Amniotic epithelial cell (primary cell): ENCODE data around the gene TLE5.
"Not testable (repeated sequence)": the region's sequence is repeated elsewhere in the genome, so short reads cannot be mapped to it uniquely, and the experiment has no call there.

Experiments used
- DNase-seq: peaks from one replicate; pipeline ENCODE4 v3.0.0-alpha.2; 2010; ENCODE audit warnings: low read depth

TLE5 gene

DNA sequence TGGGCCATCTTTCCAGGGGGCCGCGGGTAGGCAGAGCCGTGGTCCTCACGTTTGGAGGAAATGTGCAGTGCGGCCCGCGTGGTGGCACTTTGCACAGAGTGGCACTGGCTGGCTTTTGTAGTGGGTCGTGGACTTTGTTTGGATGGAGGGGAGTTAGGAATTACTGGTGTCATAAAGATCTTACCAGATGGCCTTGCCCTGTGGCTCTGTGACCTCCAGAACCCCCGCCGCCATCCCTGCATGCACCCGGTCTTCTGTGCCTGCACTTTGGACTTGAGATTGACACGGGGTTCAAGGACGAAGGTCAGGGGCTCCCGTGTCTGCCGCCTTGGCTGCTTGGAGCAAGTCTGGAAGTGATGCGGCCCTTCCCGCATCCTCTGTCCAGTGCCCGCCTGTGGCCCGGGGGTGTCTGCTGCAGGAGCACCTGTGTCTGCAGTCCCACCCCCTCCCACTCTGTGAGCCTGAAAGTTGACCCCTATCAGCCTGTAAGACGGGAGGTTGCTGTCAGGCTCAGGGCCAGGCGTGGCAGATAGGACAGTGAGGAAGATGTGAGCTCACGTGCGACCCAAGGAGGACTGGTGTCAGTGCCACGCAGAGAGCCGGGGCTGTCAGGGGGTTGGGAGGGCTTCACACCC lies 34.1 kb upstream of the TLE5 start:
- DNase-seq, result no peak

DNA sequence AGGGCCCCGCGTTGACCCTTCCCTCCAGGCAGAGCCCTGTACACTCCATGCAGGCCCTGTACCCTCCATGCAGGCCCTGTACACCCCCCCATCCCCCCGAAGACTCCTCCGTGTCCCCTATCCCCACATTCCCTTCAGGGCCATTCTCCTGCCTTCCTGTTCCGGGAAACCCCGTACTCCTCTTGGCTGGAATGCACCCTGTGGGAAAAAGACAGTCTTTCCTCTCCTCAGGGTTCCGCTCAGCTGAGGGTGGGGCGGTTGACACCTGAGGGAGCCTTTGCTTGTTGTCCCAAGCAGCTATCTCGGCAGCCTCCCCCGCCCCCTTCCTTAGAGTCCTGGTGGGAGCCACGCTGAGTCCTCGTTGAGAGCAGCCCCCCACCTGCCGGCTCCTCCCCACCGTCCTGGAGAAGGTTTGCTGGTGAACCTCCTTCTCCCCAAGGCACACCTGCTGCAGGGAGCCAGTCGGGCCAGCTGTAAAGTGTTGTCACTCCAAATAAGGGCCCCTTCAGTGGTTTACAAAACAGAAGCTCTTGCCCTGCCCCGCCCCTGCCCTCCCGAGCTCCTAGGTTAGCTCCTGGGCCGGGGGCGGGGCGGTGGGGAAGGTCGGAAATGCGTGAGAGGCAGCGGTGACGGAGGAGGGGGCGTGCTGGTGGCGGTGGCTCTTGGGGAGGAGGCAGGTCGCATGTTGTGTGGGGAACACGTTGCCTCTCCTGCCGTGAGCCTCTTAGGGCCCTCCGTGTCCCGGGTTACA lies 33.3 kb upstream of the TLE5 start:
- no peak for DNase-seq

DNA sequence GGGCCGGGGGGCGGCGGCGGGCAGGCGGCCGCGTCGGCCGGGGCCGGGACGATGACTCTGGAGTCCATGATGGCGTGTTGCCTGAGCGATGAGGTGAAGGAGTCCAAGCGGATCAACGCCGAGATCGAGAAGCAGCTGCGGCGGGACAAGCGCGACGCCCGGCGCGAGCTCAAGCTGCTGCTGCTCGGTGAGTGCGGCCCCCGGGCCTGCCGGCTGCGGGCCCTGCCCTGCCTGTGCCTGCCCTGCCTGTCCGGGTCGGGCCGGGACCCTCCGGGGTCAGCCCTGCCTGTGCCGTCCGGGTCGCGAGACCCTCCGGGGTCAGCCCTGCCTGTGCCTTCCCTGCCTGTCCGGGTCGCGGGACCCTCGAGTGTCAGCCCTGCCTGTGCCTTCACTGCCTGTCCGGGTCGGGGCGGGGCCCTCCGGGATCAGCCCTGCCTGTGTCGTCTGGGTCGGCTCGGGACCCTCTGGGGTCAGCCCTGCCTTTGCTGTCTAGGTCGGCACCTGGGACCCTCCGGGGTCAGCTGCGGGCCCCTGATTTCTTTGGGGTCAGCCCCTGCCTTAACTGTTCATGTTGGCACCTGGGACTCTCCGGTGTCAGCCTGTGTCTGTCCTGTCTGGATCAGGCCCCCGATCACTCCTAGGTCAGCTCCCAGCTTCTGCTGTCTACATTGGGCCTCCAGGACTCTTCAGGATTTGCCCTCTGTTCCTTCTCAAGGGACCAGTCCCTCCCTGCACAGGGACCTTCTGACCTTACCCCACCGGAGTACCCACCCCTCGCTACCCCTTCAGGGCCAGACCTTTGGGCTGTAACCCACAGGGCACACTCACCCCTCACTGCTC lies 32.5 kb upstream of the TLE5 start:
- DNase-seq, result no peak

DNA sequence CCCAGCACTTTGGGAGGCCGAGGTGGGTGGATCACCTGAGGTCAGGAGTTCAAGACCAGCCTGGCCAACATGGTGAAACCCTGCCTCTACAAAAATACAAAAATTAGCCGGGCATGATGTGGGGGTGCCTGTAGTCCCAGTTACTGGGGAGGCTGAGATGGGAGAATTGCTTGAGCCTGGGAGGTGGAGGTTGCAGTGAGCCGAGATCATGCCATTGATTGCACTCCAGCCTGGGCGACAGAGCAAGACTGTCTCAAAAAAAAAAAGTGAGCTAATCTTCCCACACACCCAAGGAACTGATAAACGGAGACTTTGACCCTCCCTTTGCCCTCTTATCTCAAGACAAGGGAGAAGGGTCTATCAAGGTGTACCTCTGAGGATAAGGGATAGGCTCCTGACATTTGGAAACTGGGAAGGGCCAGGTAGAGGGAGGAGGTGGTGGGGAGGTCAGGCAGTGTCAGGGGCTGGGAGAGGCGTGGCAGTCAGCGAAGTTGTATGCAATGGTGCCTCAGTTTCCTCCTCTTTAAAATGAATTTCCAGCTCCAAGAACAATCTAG lies 27.1 kb upstream of the TLE5 start:
- DNase-seq, result not testable (repeated sequence)

DNA sequence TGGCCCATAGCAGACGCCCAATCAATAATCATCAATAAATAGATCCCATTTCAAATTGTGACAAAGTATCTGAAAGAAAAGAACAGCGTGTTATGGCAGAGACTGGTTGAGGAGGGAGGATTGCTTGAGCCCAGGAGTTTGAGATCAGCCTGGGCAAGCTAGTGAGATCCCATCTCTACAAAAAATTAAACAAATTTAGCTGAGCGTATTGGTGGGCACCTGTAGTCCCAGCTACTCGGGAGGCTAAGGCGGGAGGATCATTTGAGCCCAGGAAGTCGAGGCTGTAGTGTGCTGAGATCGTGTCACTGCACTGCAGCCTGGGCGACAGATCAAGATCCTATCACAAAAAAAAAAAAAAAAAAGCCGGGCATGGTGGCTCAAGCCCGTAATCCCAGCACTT lies 25.5 kb upstream of the TLE5 start:
- no peak for DNase-seq

DNA sequence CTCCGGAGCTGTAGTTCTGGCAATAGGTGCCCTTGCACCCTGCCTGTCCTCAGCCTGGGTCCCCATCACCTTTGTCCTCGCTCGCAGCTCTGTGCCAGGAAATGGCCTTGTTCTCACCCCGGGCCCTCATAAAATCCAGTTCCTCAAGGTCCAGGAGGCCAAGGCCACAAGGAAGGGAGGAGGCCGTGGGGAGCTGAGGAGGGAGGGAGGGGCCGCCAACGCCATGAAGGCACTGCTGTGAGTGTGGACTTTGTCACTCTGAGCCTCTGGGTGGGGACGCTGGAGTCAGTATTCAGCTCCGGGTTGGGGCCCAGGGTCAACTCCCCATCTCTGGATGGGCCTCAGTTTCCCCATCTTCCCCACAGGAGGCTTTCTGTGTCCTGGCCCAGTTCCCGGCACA lies 22.6 kb upstream of the TLE5 start:
- DNase-seq, result no peak

DNA sequence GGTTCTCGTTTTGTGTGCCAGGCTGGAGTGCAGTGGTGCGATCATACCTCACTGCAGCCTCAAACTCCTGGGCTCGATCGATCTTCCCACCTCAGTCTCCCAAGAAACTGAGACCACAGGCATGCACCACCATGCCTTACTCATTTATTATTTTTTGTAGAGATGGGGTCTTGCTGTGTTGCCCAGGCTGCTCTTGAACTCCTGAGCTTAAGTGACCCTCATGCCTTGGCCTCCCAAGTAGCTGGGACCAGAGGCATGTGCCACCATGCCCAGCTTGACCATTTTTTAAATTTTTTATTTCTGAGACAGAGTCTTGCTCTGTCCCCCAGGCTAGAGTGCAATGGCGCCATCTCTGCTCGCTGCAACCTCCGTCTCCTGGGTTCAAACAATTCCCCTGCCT lies 21.7 kb upstream of the TLE5 start:
- DNase-seq, result no peak

DNA sequence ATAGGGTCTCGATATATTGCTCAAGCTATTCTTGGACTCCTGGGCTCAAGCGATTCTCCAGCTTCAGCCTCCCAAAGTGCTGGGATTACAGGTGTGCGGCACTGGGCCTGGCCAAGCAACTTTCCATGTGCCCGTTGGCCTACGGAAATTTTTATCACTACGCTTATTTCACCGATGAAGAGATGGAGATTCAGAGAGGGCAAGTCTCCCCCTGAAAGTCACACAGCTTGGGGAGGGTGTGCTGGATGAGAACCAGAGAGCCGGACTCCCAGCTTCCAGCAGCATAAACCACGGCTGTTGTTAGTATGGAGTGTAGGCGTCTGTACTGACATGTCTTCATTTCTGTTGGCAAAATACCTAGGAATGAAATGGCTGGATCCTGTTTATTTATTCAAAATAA lies 20.0 kb upstream of the TLE5 start:
- DNase-seq, result no peak

DNA sequence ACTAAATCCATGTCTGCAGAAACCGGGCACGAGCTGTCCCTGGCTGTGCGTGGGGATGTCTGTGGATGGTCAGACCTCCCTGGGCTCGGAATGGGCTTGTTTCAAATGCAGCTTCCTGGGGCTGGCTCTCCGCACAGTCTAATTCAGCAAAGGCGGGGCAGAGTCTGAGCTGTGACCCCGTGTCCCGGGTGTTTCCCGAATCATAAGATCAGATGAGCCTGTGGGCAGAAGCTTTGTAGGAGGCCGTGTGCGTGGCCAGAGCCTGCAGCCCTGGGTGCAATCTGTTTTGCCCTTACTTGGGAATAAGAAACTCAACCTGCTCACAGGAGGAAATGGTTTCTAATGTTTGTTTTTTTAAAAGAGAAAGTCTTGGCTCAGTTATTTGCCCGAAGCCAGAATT lies 18.0 kb upstream of the TLE5 start:
- DNase-seq, result no peak

DNA sequence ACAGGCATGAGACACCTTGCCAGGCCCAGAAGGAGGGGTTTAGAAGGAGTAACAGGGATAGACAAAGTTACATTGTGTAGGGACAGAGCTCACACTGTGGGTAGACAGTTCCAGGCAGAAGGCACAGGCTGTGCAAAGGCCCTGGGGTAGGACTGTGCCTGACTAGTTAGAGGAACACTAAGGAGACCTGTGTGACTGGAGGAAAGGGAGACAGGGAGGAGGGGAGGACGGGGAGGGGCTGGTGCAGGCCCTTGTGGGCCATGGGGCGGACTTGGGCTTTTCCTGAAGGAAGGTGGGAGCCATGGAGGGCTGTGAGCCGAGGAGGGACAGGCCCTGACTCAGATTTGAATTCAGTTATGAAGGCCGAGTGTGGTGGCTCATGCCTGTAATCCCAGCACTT lies 17.3 kb upstream of the TLE5 start:
- DNase-seq, result no peak

DNA sequence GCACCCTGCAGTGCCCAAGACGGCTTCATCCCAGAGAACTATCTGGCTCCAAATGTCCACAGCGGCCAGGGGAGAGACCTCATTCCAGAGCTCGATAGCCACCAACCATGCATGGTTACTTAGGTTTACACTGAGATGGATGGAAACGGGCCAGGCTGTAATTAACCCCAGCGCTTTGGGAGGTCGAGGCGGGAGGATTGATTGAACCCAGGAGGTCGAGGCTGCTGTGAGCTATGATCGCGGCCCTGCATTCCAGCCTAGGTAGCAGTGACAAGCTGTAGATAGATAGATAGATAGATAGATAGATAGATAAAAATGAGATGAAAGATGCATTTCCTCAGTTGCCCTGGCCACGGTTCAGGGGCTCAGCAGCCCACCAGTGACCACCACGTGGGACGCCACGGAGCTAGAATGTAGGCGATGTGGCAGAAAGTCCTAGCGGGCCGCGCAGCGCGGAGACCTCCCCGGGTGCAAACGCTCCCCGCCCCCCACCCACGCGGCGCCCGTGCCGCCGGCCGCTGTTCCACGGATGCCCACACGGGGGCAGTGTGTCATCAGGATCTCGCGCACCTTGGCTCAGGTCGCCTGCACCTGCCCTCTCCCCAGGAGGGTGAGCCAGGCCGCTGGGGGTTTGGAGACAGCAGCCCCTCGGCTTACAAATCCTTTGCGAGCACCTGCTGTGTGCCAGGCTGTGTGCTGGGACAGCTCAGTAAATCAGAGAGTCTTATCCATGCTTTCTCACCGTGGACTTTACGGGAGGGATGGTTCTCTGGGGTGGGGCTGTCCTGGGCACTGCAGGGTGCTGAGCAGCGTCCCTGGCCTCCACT lies 13.5 kb upstream of the TLE5 start:
- DNase-seq, result no peak

DNA sequence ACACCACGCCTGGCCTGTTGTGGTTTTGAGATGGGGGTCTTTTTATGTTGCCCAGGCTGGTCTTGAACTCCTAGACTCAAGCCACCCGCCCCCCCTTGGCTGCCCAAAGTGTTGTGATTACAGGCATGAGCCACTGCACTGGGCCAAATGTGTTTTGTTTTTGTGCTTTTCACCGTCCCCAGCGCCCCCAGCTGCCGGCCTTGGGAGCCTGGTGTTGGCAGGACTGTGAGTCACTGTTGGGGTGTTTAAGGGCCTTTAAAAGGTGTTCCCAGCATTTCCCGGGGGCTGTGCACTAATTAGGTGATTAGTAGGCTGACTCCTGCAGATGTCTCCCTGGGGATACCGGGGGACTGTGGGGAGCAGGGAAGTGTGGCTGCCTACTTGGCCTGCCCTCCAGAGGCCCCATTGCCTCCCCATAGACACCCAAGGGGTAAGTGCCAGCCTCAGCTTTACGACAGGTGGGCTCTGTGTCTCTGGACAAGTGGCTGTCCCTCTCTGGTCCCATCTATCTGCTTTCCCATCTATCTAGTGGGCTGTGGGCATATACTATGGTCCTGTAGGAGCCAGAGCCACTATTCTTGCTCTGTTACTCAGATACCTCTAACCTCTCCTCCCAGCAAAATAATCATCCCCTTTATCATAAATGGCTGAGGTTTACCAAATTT lies 11.8 kb upstream of the TLE5 start:
- DNase-seq, result peak; percentile 48

DNA sequence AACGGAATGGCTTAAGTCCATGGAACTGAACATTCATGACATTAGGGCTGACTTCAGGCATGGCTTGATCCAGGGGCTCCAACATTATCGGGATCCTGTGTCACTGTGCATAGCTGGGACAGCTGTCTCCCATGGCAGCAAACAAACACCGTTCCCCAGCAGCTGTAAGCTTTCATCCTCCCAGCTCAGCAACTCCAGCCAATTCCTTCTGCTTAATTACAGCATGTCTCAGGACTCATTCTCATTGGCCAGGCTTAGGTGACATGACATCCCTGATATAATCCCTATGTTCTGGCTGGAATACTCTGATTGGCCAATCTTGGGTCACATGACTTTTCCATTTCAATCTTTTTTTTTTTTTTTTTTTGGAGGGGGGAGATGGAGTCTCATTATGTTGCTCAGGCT lies 10.9 kb upstream of the TLE5 start:
- DNase-seq, result peak; percentile 75

DNA sequence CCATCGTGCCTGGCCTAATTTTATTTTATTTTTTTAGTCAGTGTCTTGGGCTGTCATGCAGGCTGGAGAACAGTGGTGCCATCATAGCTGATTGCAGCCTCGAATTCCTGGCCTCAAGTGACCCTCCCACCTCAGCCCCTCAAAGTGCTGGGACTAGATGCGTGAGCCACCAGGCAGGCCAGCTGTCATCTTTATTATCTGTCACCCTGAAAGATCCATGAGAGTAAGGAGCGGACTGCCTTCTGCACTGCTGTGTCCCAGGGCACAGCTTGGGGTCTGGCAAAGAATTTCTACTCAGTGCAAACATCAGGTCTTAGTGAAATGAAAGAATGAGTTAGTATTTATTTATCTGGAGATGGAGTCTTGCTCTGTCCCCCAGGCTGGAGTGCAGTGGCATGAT lies 9.5 kb upstream of the TLE5 start:
- DNase-seq, result no peak

DNA sequence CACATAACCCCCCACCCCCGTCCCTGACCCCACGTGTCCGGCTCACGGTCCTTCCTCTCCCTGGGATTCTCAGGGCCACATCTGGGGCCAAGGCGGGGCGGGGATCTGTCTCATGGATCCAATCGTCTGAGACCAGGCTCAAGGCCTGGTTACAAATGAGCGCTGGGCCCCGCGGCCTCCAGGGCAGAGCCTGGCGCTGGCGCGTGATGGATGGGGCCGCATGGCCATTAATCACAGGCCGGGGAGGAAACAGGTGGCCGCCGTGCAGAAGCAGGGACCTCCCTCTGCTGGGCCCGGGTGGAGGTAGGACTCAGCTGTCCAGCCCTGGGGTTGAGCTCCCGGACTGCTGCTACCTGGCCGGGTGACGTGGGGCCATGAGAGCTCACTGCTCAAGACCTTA lies 5.8 kb upstream of the TLE5 start:
- DNase-seq, result peak; percentile 51

DNA sequence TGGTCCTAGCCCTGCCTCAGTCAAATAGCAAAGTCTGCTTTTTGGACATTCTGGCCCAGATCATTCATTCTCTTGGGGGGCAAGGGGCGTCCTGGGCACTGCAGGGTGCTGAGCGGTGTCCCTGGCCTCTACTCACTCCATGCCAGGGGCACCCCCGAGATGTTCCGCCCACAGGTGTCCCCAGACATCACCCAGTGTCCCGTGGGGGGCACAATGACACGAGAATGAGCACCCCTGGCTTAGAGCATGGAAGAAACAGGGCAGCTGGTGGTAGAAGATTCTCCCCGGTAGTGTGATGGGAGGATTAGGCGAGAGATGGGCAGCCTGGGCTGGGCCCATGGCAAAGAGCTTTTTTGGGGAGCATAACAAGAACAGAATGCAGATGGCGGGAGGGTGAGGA lies 5.3 kb upstream of the TLE5 start:
- DNase-seq, result no peak

DNA sequence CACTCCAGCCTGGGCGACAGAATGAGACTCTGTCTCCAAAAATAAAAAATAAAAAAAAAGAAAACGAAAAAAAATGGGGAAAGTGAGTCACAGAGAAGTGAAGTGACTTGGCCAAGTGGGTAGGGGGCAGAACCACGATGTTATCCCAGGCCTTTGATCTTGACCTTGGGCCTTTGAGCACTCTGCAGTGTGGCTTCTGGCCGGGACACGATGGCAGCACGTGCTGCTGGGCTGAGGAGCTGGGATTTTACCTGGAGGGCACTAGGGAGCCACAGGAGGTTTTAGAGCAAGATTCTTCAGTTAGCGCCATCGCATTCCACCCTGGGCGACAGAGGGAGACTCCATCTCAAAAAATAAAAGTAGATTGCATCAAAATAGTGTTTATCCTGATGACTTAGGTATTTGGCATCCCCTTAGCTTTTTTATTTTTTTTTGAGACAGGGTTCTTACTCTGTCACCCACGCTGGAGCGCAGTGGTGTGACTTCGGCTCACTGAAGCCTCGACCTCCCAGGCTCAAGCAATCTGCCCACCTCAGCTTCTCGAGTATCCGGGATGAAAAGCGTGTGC lies 4.3 kb upstream of the TLE5 start:
- DNase-seq, result no peak

DNA sequence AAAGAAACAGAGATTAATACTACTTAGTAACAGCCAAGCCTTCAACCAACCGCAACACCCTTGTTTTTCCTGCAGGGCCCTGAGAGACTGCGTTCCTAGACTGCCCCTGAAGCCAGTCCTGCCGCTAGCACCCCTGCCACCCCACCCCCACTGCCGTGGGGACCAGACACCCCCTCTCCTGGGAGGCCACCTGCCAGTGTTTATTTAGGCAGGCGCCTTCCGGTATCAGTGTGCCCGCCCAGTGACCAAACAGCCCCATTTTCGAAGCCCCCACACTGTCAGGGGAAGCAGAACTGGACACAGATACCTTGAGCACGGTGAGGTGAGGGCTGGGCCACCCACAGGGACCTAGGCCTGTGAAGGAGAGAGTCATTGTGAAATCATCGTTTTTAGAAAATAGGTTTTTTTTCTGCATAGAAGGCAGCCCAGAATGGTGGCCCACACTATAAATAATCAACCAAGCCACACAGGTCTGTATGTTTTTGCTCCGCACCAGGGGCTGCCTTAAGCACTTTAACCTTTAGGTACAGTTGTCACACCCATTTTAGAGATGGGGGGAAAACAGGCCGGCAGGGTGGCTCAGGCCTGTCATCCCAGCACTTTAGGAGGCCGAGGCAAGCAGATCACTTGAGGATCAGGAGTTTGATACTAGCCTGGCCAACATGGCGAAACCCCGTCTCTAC lies 3.5 kb upstream of the TLE5 start:
- no peak for DNase-seq

DNA sequence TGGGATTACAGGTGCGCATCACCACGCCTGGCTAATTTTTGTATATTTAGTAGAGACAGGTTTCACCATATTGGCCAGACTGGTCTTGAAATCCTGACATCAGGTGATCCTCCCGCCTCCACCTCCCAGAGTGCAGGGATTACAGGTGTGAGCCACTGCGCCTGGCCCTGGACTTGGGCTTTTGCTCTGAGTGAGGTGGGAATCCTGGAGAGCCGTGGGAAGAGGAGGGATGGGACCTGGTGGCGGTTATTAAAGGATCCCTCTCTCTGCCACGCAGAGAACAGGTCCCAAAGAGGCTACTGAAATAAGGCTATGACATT lies 1.7 kb upstream of the TLE5 start:
- DNase-seq, result no peak
